Muscle of leg (tissue), 11 donors: ENCODE measurements around the gene WFIKKN1. TPM values are rescaled to one million over a fixed set of nuclear protein-coding genes. Genes with fewer than 3 reads are reported as not detected.

Source experiments
- DNase-seq: peaks from one replicate; pipeline ENCODE4 v3.0.0; 2013
- H3K27ac ChIP-seq: one replicate; pipeline ENCODE4 v1.5.1; 2013; ENCODE audit warnings: mild to moderate bottlenecking, low read length, control low read depth
- H3K27me3 ChIP-seq: one replicate; pipeline ENCODE4 v1.6.1; 2013; ENCODE audit warnings: low read length; ENCODE audit not compliant: control insufficient read depth, insufficient read depth
- H3K36me3 ChIP-seq: one replicate; pipeline ENCODE4 v1.6.1; 2013; ENCODE audit warnings: low read length; ENCODE audit not compliant: control insufficient read depth, insufficient read depth
- H3K4me1 ChIP-seq: one replicate; pipeline ENCODE4 v1.6.1; 2013; ENCODE audit warnings: low read length; ENCODE audit not compliant: control insufficient read depth, insufficient read depth
- H3K4me3 ChIP-seq: one replicate; pipeline ENCODE4 v1.5.1; 2013; ENCODE audit warnings: low read length, control low read depth
- H3K9me3 ChIP-seq: replicated peaks from 2 replicates; pipeline ENCODE4 v1.6.1; 2013; ENCODE audit warnings: low read depth, low read length; ENCODE audit not compliant: control insufficient read depth
- WGBS: methylation state at CpG from one replicate; pipeline ENCODE4 v1.1.5; 2013; ENCODE audit warnings: missing lambda C conversion rate; ENCODE audit not compliant: insufficient coverage; 5-methylcytosine and 5-hydroxymethylcytosine counted together
- polyA plus RNA-seq, 8 donors: library from polyadenylated mRNA; unstranded; fragments of 120-200 nt; gene quantifications; one replicate each; pipeline versions ENCODE4 v1.2.1 to v1.2.3, GENCODE V29; 2013; ENCODE audit warnings: inconsistent platforms in 1 of 8, low replicate concordance in 1 of 8; ENCODE audit not compliant: insufficient read length in 8 of 8, insufficient read depth in 1 of 8
- total RNA-seq: library from RNA; stranded (reverse); fragments of 120-200 nt; gene quantifications from one replicate; pipeline ENCODE4 v1.2.4, GENCODE V29; 2013

Gene WFIKKN1
- total and polyA plus RNA-seq, 9 donors: 0.12 to 0.82 (median 0.33) TPM

- Histone ChIP-seq H3K27me3 (peaks cover under 1% of the 10 kb centered on the region), H3K9me3 (no peaks in the 10 kb centered on the region), H3K27ac (peak overlapping the region; percentile 96), H3K4me3 (peak overlapping the region; percentile 94), H3K4me1 (peaks cover 31% of the 10 kb centered on the region), H3K36me3 (peaks cover 16% of the 10 kb centered on the region)
- 22% methylated on average over 45 of the region's 53 CpGs for WGBS
- peak; percentile 62 for DNase-seq
These were observed 6.6 kb downstream of the WFIKKN1 start for GRCh38 chr16:637081-638018.

DNA sequence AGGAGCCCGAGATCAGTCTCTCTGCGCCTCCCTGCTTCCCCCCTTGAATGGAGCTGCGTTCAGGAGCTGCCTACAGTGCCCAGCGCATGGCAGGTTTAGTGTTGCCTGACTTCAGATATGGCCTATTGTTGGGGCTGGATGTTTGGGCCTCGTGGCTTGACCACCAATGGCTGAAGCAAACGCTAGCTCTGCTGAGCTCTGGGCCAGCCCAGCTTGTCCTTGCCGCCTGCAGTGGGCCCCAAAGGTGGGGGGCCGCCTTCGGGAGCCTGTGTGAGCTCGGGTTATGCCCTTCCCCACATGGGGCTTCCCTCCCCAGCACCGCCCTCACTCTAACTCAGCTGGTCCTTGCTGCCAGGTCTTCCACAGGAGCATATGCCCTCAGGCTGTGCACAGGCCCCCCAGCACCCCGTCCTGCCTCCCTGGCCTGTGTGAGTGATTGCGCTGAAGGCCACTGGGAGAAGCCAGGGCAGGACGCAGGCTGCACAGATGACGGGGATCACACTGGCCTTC lies 7.3 kb downstream of the WFIKKN1 start:
- Histone ChIP-seq H3K4me1 (peaks cover 37% of the 10 kb centered on the region), H3K4me3 (no peak overlapping the region), H3K27ac (no peak overlapping the region), H3K9me3 (no peaks in the 10 kb centered on the region), H3K36me3 (peaks cover 13% of the 10 kb centered on the region), H3K27me3 (peaks cover 8% of the 10 kb centered on the region)
- 59% methylated on average over 9 of the region's 15 CpGs for WGBS
- no peak for DNase-seq

DNA sequence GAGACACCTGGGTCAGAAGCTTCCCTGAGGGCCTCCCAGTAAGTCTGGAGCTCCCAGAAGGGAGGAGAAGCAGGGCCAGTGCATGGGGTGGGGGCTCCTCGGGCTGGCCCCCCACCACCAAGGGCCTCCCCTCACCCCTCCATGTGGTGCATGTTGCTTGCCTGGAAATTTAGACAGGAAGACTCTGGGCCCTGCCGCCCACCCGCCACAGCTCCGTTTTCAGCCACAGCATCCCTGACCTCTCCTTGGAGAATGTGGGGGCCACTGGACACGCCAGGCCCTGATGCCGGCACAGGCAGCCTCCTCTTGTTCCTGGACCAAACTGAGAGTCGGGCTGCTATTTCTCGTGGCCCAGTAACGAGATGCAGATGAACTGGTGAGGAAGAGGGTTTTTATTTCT lies 8.1 kb downstream of the WFIKKN1 start:
- H3K9me3 ChIP-seq: no peaks in the 10 kb centered on the region
- WGBS: 60% methylated on average over 3 of the region's 9 CpGs
- DNase-seq: no peak
- no peak overlapping the region for H3K4me3 ChIP-seq
- H3K4me1 ChIP-seq: peaks cover 37% of the 10 kb centered on the region
- H3K36me3 ChIP-seq: peaks cover 9% of the 10 kb centered on the region
- peaks cover 9% of the 10 kb centered on the region for H3K27me3 ChIP-seq
- no peak overlapping the region for H3K27ac ChIP-seq

DNA sequence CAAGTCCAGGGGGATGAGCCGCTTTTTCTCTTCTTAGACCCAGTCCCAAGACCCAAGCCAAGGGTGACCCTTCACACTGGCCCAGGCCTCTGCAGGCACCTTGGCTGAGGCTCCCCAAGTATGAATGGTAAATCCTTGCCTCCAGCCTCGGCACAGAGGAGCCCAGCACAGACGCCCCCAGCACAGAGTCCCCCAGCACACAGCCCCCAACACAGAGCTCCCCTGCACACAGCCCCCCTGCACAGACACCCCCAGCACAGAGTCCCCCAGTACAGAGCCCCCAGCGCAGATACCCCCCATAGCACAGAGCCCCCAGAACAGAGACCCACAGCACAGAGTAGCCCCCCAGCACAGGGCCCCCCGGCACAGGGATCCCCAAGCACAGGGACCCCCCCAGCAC lies 9.8 kb downstream of the WFIKKN1 start:
- H3K27ac ChIP-seq: no peak overlapping the region

DNA sequence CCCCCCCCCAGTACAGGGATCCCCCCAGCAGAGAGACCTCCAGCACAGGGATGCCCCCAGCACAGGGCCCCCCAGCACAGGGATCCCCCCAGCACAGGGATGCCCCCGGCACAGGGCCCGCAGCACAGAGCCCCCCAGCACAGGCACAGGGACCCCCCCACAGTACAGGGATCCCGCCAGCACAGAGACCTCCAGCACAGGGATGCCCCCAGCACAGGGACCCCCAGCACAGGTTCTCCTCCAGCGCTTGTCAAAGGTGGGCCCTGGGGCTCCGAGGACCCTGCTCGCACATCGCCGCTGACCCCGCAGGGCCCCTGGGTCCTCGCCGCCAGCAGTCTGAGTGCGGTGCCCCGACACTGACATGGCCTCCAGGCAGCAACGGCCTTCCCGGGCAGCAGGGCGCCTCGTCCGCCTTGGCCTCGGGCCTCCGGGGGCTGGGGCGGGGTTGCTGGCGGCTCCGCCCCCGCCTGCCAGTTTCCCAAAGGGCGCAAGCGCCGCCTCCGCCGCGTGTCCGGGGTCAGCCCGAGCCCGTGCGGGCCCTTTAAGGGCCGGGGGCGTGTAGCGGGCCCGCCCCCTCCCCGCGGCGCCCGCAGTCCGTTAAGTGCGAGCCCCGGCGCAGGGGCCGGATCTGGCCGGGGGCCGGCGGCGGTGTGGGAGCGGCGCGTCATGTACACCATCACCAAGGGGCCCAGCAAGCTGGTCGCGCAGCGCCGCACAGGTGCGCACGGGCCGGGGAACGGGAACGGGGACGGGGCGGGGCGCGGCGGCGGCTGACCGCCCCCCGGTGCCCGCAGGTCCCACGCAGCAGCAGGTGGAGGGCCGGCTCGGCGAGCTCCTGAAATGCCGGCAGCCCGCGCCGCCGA lies 10.8 kb downstream of the WFIKKN1 start, which contains the start of gene MCRIP2:
Gene MCRIP2, plus strand, starts transcription at position 503 of the 863 bp plus-strand sequence. Its CDS starts 164 bp downstream, at position 667.
- Histone ChIP-seq H3K4me1 (peaks cover 24% of the 10 kb centered on the region), H3K4me3 (peak within 1 kb of the TSS; percentile 59), H3K27ac (no peak within 1 kb of the TSS), H3K36me3 (no peaks in the 10 kb centered on the region), H3K9me3 (no peaks in the 10 kb centered on the region), H3K27me3 (peaks cover 9% of the 10 kb centered on the region)
- DNase-seq: peak; percentile 82
- WGBS: under 1% methylated on average over 79 of the region's 81 CpGs

More for the DNA sequence above, 9.8 kb downstream of the WFIKKN1 start:
- 90% methylated on average over 3 of the region's 5 CpGs for WGBS
- H3K4me1 ChIP-seq: peaks cover 27% of the 10 kb centered on the region
- peaks cover 9% of the 10 kb centered on the region for H3K27me3 ChIP-seq
- no peaks in the 10 kb centered on the region for H3K36me3 ChIP-seq
- no peak for DNase-seq
- H3K4me3 ChIP-seq: no peak overlapping the region
- H3K9me3 ChIP-seq: no peaks in the 10 kb centered on the region

DNA sequence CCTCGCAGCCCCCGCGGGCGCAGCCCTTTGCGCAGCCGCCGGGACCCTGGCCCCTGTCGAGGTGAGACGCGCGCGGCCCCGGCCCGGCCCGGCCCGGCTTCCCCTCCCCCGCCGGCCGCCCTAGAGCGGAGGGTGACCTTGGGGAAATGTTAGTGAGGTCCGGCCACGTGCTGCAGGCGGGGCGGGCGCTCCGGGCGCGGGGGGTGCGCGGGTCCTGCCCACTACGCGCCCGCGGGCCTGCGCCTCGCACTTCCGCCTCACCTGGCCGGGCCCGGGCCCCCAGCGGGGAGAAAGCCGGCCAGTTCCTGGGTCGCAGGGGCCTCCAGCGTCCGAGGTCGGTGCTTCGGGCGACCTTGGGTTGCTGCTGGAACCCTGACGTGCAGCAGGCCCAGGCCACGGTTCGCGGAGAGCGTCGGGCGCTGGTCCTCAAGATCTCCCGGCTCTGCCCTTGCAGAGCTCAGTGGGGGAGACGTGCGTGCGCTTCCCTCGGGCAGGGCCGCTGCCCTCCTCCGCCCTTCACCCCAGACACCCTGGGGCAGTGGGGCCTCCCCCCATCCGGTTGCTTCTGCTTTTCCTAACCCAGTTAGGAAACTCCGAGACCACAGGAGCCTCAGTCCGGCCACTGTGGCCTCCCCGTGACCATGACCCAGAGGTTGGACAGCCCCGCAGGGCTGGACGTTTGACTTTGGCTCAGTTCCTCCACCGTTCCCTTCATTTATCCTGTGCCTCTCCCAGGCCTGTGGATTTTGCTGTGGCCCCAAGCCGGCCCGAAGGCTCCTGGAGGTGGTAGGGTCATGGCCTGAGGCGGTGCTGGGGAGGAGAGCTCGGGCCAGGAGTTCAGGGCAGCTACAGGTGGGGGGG lies 11.6 kb downstream of the WFIKKN1 start:
- 9% methylated on average over 64 of the region's 72 CpGs for WGBS
- peak overlapping the region; percentile 41 for H3K4me3 ChIP-seq
- peaks cover 4% of the 10 kb centered on the region for H3K36me3 ChIP-seq
- no peaks in the 10 kb centered on the region for H3K9me3 ChIP-seq
- H3K4me1 ChIP-seq: peaks cover 26% of the 10 kb centered on the region
- DNase-seq: no peak
- H3K27me3 ChIP-seq: peaks cover 9% of the 10 kb centered on the region
- H3K27ac ChIP-seq: no peak overlapping the region

- Histone ChIP-seq H3K4me1 (peaks cover 30% of the 10 kb centered on the region), H3K9me3 (no peaks in the 10 kb centered on the region), H3K4me3 (peak overlapping the region; percentile 41), H3K36me3 (peaks cover 4% of the 10 kb centered on the region), H3K27ac (no peak overlapping the region), H3K27me3 (peaks cover 9% of the 10 kb centered on the region)
- no peak for DNase-seq
- 80% methylated on average over 9 of the region's 13 CpGs for WGBS
These were observed 12.2 kb downstream of the WFIKKN1 start for GRCh38 chr16:643050-643368.

- H3K4me1 ChIP-seq: peaks cover 35% of the 10 kb centered on the region
- DNase-seq: no peak
- peaks cover 4% of the 10 kb centered on the region for H3K36me3 ChIP-seq
- 99% methylated on average over 10 of the region's 12 CpGs for WGBS
- H3K27ac ChIP-seq: no peak overlapping the region
- H3K4me3 ChIP-seq: no peak overlapping the region
- peaks cover 9% of the 10 kb centered on the region for H3K27me3 ChIP-seq
- no peaks in the 10 kb centered on the region for H3K9me3 ChIP-seq
These were observed 13.8 kb downstream of the WFIKKN1 start for GRCh38 chr16:644556-644955.

GRCh38 chr16:645852-646678 lies 15.3 kb downstream of the WFIKKN1 start:
- Histone ChIP-seq H3K4me1 (peaks cover 38% of the 10 kb centered on the region), H3K36me3 (peaks cover 10% of the 10 kb centered on the region), H3K27me3 (peaks cover 9% of the 10 kb centered on the region), H3K27ac (no peak overlapping the region), H3K4me3 (no peak overlapping the region), H3K9me3 (no peaks in the 10 kb centered on the region)
- WGBS: 72% methylated on average over 25 of the region's 32 CpGs
- no peak for DNase-seq
